ENCODE data around the gene ELSPBP1.
A peak's percentile ranks its signal among the peaks of the same experiment; 100 is the strongest.

ELSPBP1 gene

GRCh38 chr19:48025480-48025879 lies 31.0 kb downstream of the ELSPBP1 start:
- ChIA-PET POLR2A (no interaction called here), CTCF (interaction anchor here (1.7 kb wide), 1 partner anchor 62 kb away, joined by 5 read pairs; no protein-coding TSS in a partner anchor)
- no peaks in the 10 kb centered on the region for H3K9me3 ChIP-seq (ENCODE audit: control insufficient read depth, insufficient read depth, low read depth, low read length)
- TF ChIP-seq BCL6B (tag by site-specific recombination; IDR thresholded peaks at IDR 0.05) (peak; percentile 17; the same call in 1 of the 2 replicates), ZBTB17 (tag by site-specific recombination; IDR thresholded peaks at IDR 0.05) (no peak), ZNF398 (tag by site-specific recombination; IDR thresholded peaks at IDR 0.05) (peak; percentile 28; the same call in 1 of the 2 replicates), BCL11A (tag by site-specific recombination; IDR thresholded peaks at IDR 0.05; ENCODE audit: low read depth) (no peak), KLF17 (tag by site-specific recombination; IDR thresholded peaks at IDR 0.05) (no peak), SCRT2 (tag by site-specific recombination; IDR thresholded peaks at IDR 0.05) (no peak), ZNF341 (tag by site-specific recombination; IDR thresholded peaks at IDR 0.05; ENCODE audit: low read depth) (no peak), ZNF354C (tag by site-specific recombination; IDR thresholded peaks at IDR 0.05; ENCODE audit: borderline replicate concordance, low read depth) (no peak), ZNF580 (tag by site-specific recombination; IDR thresholded peaks at IDR 0.05) (no peak), ZNF548 (tag by site-specific recombination; IDR thresholded peaks at IDR 0.05) (no peak), ZEB2 (tag by site-specific recombination; IDR thresholded peaks at IDR 0.05) (no peak), ZNF404 (tag by site-specific recombination; IDR thresholded peaks at IDR 0.05) (no peak), ZNF513 (tag by site-specific recombination; IDR thresholded peaks at IDR 0.05) (no peak), ZNF624 (tag by site-specific recombination; IDR thresholded peaks at IDR 0.05) (no peak), ZNF529 (tag by site-specific recombination; IDR thresholded peaks at IDR 0.05; ENCODE audit: insufficient replicate concordance) (no peak), IKZF3 (tag by site-specific recombination; IDR thresholded peaks at IDR 0.05) (no peak), ZBTB8A (tag by site-specific recombination; IDR thresholded peaks at IDR 0.05) (no peak), ZNF555 (tag by site-specific recombination; conservative IDR thresholded peaks at IDR 0.05) (no peak), GLIS2 (tag by site-specific recombination; IDR thresholded peaks at IDR 0.05) (no peak), ZNF169 (tag by site-specific recombination; IDR thresholded peaks at IDR 0.05) (0 out of 2 replicates have a peak, but pooled peaks have one; percentile 42), ZNF48 (tag by site-specific recombination; IDR thresholded peaks at IDR 0.05) (no peak), ZSCAN30 (tag by site-specific recombination; IDR thresholded peaks at IDR 0.05) (no peak), ZNF544 (tag by site-specific recombination; IDR thresholded peaks at IDR 0.05) (0 out of 2 replicates have a peak, but pooled peaks have one; percentile 13), ZNF148 (tag by site-specific recombination; IDR thresholded peaks at IDR 0.05; ENCODE audit: borderline replicate concordance) (0 out of 2 replicates have a peak, but pooled peaks have one; percentile 35), ZNF394 (tag by site-specific recombination; IDR thresholded peaks at IDR 0.05; ENCODE audit: borderline replicate concordance) (no peak), SP2 (tag by site-specific recombination; IDR thresholded peaks at IDR 0.05) (no peak), ZSCAN4 (tag by site-specific recombination; IDR thresholded peaks at IDR 0.05) (no peak), ZNF560 (tag by site-specific recombination; IDR thresholded peaks at IDR 0.05; ENCODE audit: borderline replicate concordance) (no peak), ZBTB7A (tag by site-specific recombination; IDR thresholded peaks at IDR 0.05; ENCODE audit: low read depth) (no peak), ZFHX2 (tag by site-specific recombination; conservative IDR thresholded peaks at IDR 0.05) (peak; percentile 77)

More at GRCh38 chr19:48025480-48025879, 31.0 kb downstream of the ELSPBP1 start:
- Histone ChIP-seq H3K4me3 (ENCODE audit: low read depth, low read length) (no peak overlapping the region), H3K36me3 (ENCODE audit: control insufficient read depth in 2 of 2, insufficient read depth in 1 of 2, low read length in 2 of 2) (no peaks in the 10 kb centered on the region), H3K4me1 (ENCODE audit: control insufficient read depth, insufficient read depth, low read length) (no peaks in the 10 kb centered on the region), H3K27ac (ENCODE audit: extremely low read depth, low read depth, low read length) (no peak overlapping the region)
